ENCODE measurements around the gene CPXM1.

GRCh38 chr20:2751347-2751877 is 49.0 kb downstream of the CPXM1 start:
- no peak for TF ChIP-seq CREB1 (IDR thresholded peaks at IDR 0.05; ENCODE audit: low read depth)
- TF ChIP-seq POLR2A (IDR thresholded peaks at IDR 0.05; ENCODE audit: low read depth, low read length): no peak
- TF ChIP-seq CHD4 (IDR thresholded peaks at IDR 0.05): no peak
- TF ChIP-seq PBX3 (IDR thresholded peaks at IDR 0.05; ENCODE audit: insufficient replicate concordance, low read depth, low read length): no peak
- TF ChIP-seq CHD2 (IDR thresholded peaks at IDR 0.05; ENCODE audit: borderline replicate concordance, low read depth, low read length): no peak
- TF ChIP-seq EED (IDR thresholded peaks at IDR 0.05; ENCODE audit: low read depth): no peak
